HG02610 (cell line): ENCODE data around the gene CCDC85B.

Source experiments
- ATAC-seq: cut with Tn5 transposase; IDR thresholded peaks from one replicate; pipeline ENCODE4 v1.9.1; 2021; ENCODE audit warnings: mild to moderate bottlenecking, moderate library complexity; ENCODE audit not compliant: unreplicated experiment

The CCDC85B gene

GRCh38 chr11:65928667-65929066 lies 38.2 kb downstream of the CCDC85B start:
- no peak for ATAC-seq

GRCh38 chr11:65931773-65932557 lies 41.5 kb downstream of the CCDC85B start:
- ATAC-seq = no peak

- ATAC-seq = no peak
These were observed 42.1 kb downstream of the CCDC85B start for GRCh38 chr11:65932558-65932919.

- no peak for ATAC-seq
These were observed 43.5 kb downstream of the CCDC85B start for GRCh38 chr11:65934014-65934413.

GRCh38 chr11:65937766-65938165 lies 47.3 kb downstream of the CCDC85B start:
- no peak for ATAC-seq
